ENCODE results near the gene SIX4. TPM values are rescaled to one million over a fixed set of nuclear protein-coding genes. Genes with fewer than 3 reads are reported as not detected.

The SIX4 gene
- total and polyA plus RNA-seq, 10 of the 15 experiments (the other 5 are each of a cell fraction or from before 2014, with no cell fraction given), result 0.04 to 0.26 (median 0.06) TPM; not detected in 5

GRCh38 chr14:60695327-60695726, 28.8 kb downstream of the SIX4 start:
- ATAC-seq (no peak), DNase-seq (ENCODE audit: low read depth, low spot score) (no peak), FAIRE-seq (no peak)
- Histone ChIP-seq H3K27ac (ENCODE audit: control insufficient read depth, insufficient read depth) (no peak overlapping the region), H3K79me2 (ENCODE audit: control insufficient read depth, insufficient read depth, low read length) (no peaks in the 10 kb centered on the region), H3K27me3 (replicated peaks in 1 of 2; ENCODE audit: control insufficient read depth in 2 of 2, insufficient read depth in 2 of 2, low read length in 1 of 2) (no peaks in the 10 kb centered on the region), H3K9me3 (replicated peaks; ENCODE audit: control insufficient read depth, insufficient read depth, low read length) (no peaks in the 10 kb centered on the region), H3K4me1 (ENCODE audit: control insufficient read depth, insufficient read depth, low read length) (no peaks in the 10 kb centered on the region), H3K9ac (ENCODE audit: control insufficient read depth, insufficient read depth, low read length) (no peak overlapping the region), H2AFZ (ENCODE audit: control insufficient read depth, low read depth, low read length) (no peak overlapping the region), H3K4me2 (ENCODE audit: control insufficient read depth, insufficient read depth) (no peak overlapping the region), H4K20me1 (ENCODE audit: control insufficient read depth, insufficient read depth) (no peaks in the 10 kb centered on the region), H3K36me3 (ENCODE audit: control insufficient read depth in 2 of 2, insufficient read depth in 2 of 2, low read length in 1 of 2) (no peaks in the 10 kb centered on the region), H3K4me3 (no peak overlapping the region)
- intact Hi-C loops (cut with micrococcal nuclease; ENCODE audit: unreplicated experiment), result no loop called here
- ChIA-PET CTCF (interaction anchor here (1.2 kb wide), 1 partner anchor 18 kb away, joined by 3 read pairs; no protein-coding TSS in a partner anchor), SMC1A (ENCODE audit: uncharacterized antibody, unreplicated experiment) (interaction anchor here (0.9 kb wide), 1 partner anchor 11 kb away, joined by 3 read pairs; no protein-coding TSS in a partner anchor), RAD21 (ENCODE audit: unreplicated experiment) (no interaction called here), POLR2A (no interaction called here)
- in situ Hi-C loops (cut with MboI), result no loop called here
- 22% methylated on average over 4 of the region's 4 CpGs for WGBS (ENCODE audit: insufficient coverage, insufficient replicate concordance, low lambda C conversion rate, missing lambda C conversion rate)
- no peak for TF ChIP-seq CEBPB (IDR thresholded peaks at IDR 0.05; ENCODE audit: borderline replicate concordance in 1 of 2, low read depth in 2 of 2, low read length in 2 of 2)
- TF ChIP-seq CBX5 (IDR thresholded peaks at IDR 0.05; ENCODE audit: low read depth), result no peak
- no peak for TF ChIP-seq E4F1 (IDR thresholded peaks at IDR 0.05; ENCODE audit: borderline replicate concordance, partially characterized antibody)
- TF ChIP-seq ETV6 (conservative IDR thresholded peaks at IDR 0.05 in 1 of 2, IDR thresholded peaks at IDR 0.05 in 1 of 2; ENCODE audit: borderline replicate concordance in 1 of 2, low read depth in 1 of 2), result no peak
- no peak for TF ChIP-seq SMC3 (IDR thresholded peaks at IDR 0.05; ENCODE audit: borderline replicate concordance, low read length)
- TF ChIP-seq NFXL1 (IDR thresholded peaks at IDR 0.05; ENCODE audit: borderline replicate concordance), result no peak
- no peak for TF ChIP-seq HDAC6 (IDR thresholded peaks at IDR 0.05; ENCODE audit: unreplicated experiment)
- no peak for TF ChIP-seq ZNF384 (IDR thresholded peaks at IDR 0.05; ENCODE audit: borderline replicate concordance, low read depth, low read length)
- no TSS peak for BruUV-seq (replicated peaks)

Data from GM12878 (cell line).